Fibroblast of lung (primary cell): ENCODE measurements around the gene PPP2R5C. TPM values are rescaled to one million over a fixed set of nuclear protein-coding genes. Genes with fewer than 3 reads are reported as not detected.

Experiments used
- DNase-seq, 2 donors: peaks; one replicate each; pipeline versions ENCODE4 v3.0.0 to v3.0.0-alpha.2; 2010; ENCODE audit warnings: low read depth in 2 of 2
- H2AFZ ChIP-seq: 2 replicates; pipeline ENCODE4 v1.5.1; 2012; ENCODE audit warnings: low read length, control low read depth, inconsistent platforms
- H3K27ac ChIP-seq: 2 replicates; pipeline ENCODE4 v1.5.1; 2011; ENCODE audit warnings: low read length, control low read depth; ENCODE audit not compliant: insufficient read depth
- H3K27me3 ChIP-seq: 2 replicates; pipeline ENCODE4 v1.5.1; 2011; ENCODE audit warnings: mild to moderate bottlenecking, low read length; ENCODE audit not compliant: control insufficient read depth, insufficient read depth
- H3K36me3 ChIP-seq: 2 replicates; pipeline ENCODE4 v1.5.1; 2011; ENCODE audit warnings: low read length; ENCODE audit not compliant: control insufficient read depth, insufficient read depth
- H3K4me1 ChIP-seq: 2 replicates; pipeline ENCODE4 v1.5.1; 2011; ENCODE audit warnings: low read length; ENCODE audit not compliant: control insufficient read depth, insufficient read depth; ENCODE audit errors: extremely low read depth
- H3K4me2 ChIP-seq: 2 replicates; pipeline ENCODE4 v1.5.1; 2011; ENCODE audit warnings: low read length, control low read depth; ENCODE audit not compliant: insufficient read depth; ENCODE audit errors: extremely low read depth
- H3K4me3 ChIP-seq, 4 experiments: fragments of 200-600 bp in 1 of 4; sonication (generic) in 1 of 4; replicated peaks in 1 of 4; 2 replicates each; pipeline ENCODE4 v1.5.1; 2011 to 2016; ENCODE audit warnings: low read length in 4 of 4, low read depth in 3 of 4, mild to moderate bottlenecking in 3 of 4, control low read depth in 2 of 4, inconsistent platforms in 1 of 4, mixed read lengths in 1 of 4; ENCODE audit not compliant: insufficient read depth in 1 of 4; ENCODE audit errors: control extremely low read depth in 1 of 4
- H3K79me2 ChIP-seq: 2 replicates; pipeline ENCODE4 v1.5.1; 2012; ENCODE audit warnings: mild to moderate bottlenecking, low read length, inconsistent platforms; ENCODE audit not compliant: control insufficient read depth, insufficient read depth
- H3K9ac ChIP-seq: 2 replicates; pipeline ENCODE4 v1.5.1; 2011; ENCODE audit warnings: mild to moderate bottlenecking, low read length, control low read depth; ENCODE audit not compliant: insufficient read depth
- H3K9me3 ChIP-seq: 2 replicates; pipeline ENCODE4 v1.5.1; 2012; ENCODE audit warnings: low read depth, low read length; ENCODE audit not compliant: control insufficient read depth, insufficient read depth
- H4K20me1 ChIP-seq: 2 replicates; pipeline ENCODE4 v1.5.1; 2011; ENCODE audit warnings: low read length; ENCODE audit not compliant: control insufficient read depth, insufficient read depth; ENCODE audit errors: extremely low read depth
- CTCF ChIP-seq, 2 donors: IDR thresholded peaks in 1 of 2; conservative IDR thresholded peaks in 1 of 2; 1 replicate in 1 of 2; 2 replicates in 1 of 2; pipeline ENCODE4 v1.5.1; 2011 to 2012; ENCODE audit warnings: low read length in 2 of 2, control low read depth in 1 of 2, inconsistent platforms in 1 of 2, low read depth in 1 of 2, mild to moderate bottlenecking in 1 of 2
- EZH2 ChIP-seq: IDR thresholded peaks from 2 replicates; pipeline ENCODE4 v1.5.1; 2012; ENCODE audit warnings: low read length, control low read depth, mild to moderate bottlenecking; ENCODE audit errors: missing control alignments
- polyA plus RNA-seq, 2 donors: library from polyadenylated mRNA; depleted of rRNA in 1 of 2; stranded (reverse) in 1 of 2; unstranded in 1 of 2; fragments of >200 nt; gene quantifications; 2 replicates each; pipeline ENCODE4 v1.2.1, GENCODE V29; 2011 to 2012; ENCODE audit warnings: missing spikeins in 1 of 2
- total RNA-seq: library from RNA; depleted of rRNA; stranded (reverse); fragments of >200 nt; gene quantifications from 2 replicates; pipeline ENCODE4 v1.2.1, GENCODE V29; 2014

The PPP2R5C gene
- total and polyA plus RNA-seq, 2 donors (not counting 1 experiment from before 2014, with no cell fraction given) = 86.0 to 116 TPM

- H3K4me1 ChIP-seq = peaks cover 9% of the 10 kb centered on the region
- H3K27me3 ChIP-seq = peaks cover 6% of the 10 kb centered on the region
- H3K79me2 ChIP-seq = peaks cover 11% of the 10 kb centered on the region
- TF ChIP-seq EZH2 (no peak), CTCF (conservative IDR thresholded peaks at IDR 0.05 in 1 of 2, IDR thresholded peaks at IDR 0.05 in 1 of 2; ENCODE audit: low read depth in 1 of 2, low read length in 2 of 2) (no peak)
- H3K4me2 ChIP-seq = no peak overlapping the region
- no peak overlapping the region for H3K27ac ChIP-seq
- DNase-seq = no peak
- no peaks in the 10 kb centered on the region for H3K36me3 ChIP-seq
- no peak overlapping the region for H2AFZ ChIP-seq
- H3K9ac ChIP-seq = no peak overlapping the region
- H3K9me3 ChIP-seq = no peaks in the 10 kb centered on the region
- no peaks in the 10 kb centered on the region for H4K20me1 ChIP-seq
- no peak overlapping the region for H3K4me3 ChIP-seq
These were observed 189.2 kb downstream of the PPP2R5C start for GRCh38 chr14:101950516-101951215.

GRCh38 chr14:101953151-101953550 lies 191.6 kb downstream of the PPP2R5C start:
- Histone ChIP-seq H3K4me1 (peaks cover 9% of the 10 kb centered on the region), H3K79me2 (peaks cover 11% of the 10 kb centered on the region), H3K4me3 (no peak overlapping the region), H3K27me3 (no peaks in the 10 kb centered on the region), H3K4me2 (no peak overlapping the region), H2AFZ (no peak overlapping the region), H3K36me3 (no peaks in the 10 kb centered on the region), H3K9ac (no peak overlapping the region), H3K27ac (no peak overlapping the region), H4K20me1 (no peaks in the 10 kb centered on the region), H3K9me3 (no peaks in the 10 kb centered on the region)
- DNase-seq = no peak
- TF ChIP-seq EZH2 = no peak
- TF ChIP-seq CTCF (conservative IDR thresholded peaks at IDR 0.05 in 1 of 2, IDR thresholded peaks at IDR 0.05 in 1 of 2; ENCODE audit: low read depth in 1 of 2, low read length in 2 of 2) = no peak

GRCh38 chr14:101954501-101954900 lies 193.0 kb downstream of the PPP2R5C start:
- no peak overlapping the region for H3K9ac ChIP-seq
- no peak overlapping the region for H3K4me2 ChIP-seq
- no peak for TF ChIP-seq CTCF (conservative IDR thresholded peaks at IDR 0.05 in 1 of 2, IDR thresholded peaks at IDR 0.05 in 1 of 2; ENCODE audit: low read depth in 1 of 2, low read length in 2 of 2)
- TF ChIP-seq EZH2 = no peak
- H3K27me3 ChIP-seq = no peaks in the 10 kb centered on the region
- no peak overlapping the region for H3K27ac ChIP-seq
- H3K4me1 ChIP-seq = no peaks in the 10 kb centered on the region
- H3K36me3 ChIP-seq = no peaks in the 10 kb centered on the region
- H3K9me3 ChIP-seq = no peaks in the 10 kb centered on the region
- no peak overlapping the region for H3K4me3 ChIP-seq
- no peak for DNase-seq
- H3K79me2 ChIP-seq = peaks cover under 1% of the 10 kb centered on the region
- H4K20me1 ChIP-seq = no peaks in the 10 kb centered on the region
- no peak overlapping the region for H2AFZ ChIP-seq
